ENCODE results near the gene LRRC51.
"Not testable (repeated sequence)": the region's sequence is repeated elsewhere in the genome, so short reads cannot be mapped to it uniquely, and the experiment has no call there.

Gene LRRC51

GRCh38 chr11:72138821-72139390, 58.3 kb downstream of the LRRC51 start:
- Histone ChIP-seq H3K36me3 (ENCODE audit: control insufficient read depth, insufficient read depth, low read length) (no peaks in the 10 kb centered on the region), H3K27ac (ENCODE audit: low read depth, low read length) (no peak overlapping the region), H3K4me1 (ENCODE audit: control insufficient read depth, insufficient read depth, low read length) (no peaks in the 10 kb centered on the region), H3K27me3 (ENCODE audit: control insufficient read depth, insufficient read depth, low read length) (no peaks in the 10 kb centered on the region), H3K9ac (ENCODE audit: low read length) (no peak overlapping the region), H3K4me3 (ENCODE audit: low read length) (no peak overlapping the region)

- Histone ChIP-seq H3K36me3 (ENCODE audit: control insufficient read depth, insufficient read depth, low read length) (no peaks in the 10 kb centered on the region), H3K27me3 (ENCODE audit: control insufficient read depth, insufficient read depth, low read length) (no peaks in the 10 kb centered on the region), H3K9ac (ENCODE audit: low read length) (no peak overlapping the region), H3K4me1 (ENCODE audit: control insufficient read depth, insufficient read depth, low read length) (no peaks in the 10 kb centered on the region), H3K27ac (ENCODE audit: low read depth, low read length) (no peak overlapping the region), H3K4me3 (ENCODE audit: low read length) (no peak overlapping the region)
These were observed 58.9 kb downstream of the LRRC51 start for GRCh38 chr11:72139500-72139899.

- H3K27ac ChIP-seq (ENCODE audit: low read depth, low read length) = no peak overlapping the region
- H3K4me3 ChIP-seq (ENCODE audit: low read length) = no peak overlapping the region
- H3K9ac ChIP-seq (ENCODE audit: low read length) = no peak overlapping the region
- no peaks in the 10 kb centered on the region for H3K36me3 ChIP-seq (ENCODE audit: control insufficient read depth, insufficient read depth, low read length)
- H3K27me3 ChIP-seq (ENCODE audit: control insufficient read depth, insufficient read depth, low read length) = no peaks in the 10 kb centered on the region
- no peaks in the 10 kb centered on the region for H3K4me1 ChIP-seq (ENCODE audit: control insufficient read depth, insufficient read depth, low read length)
These were observed 60.0 kb downstream of the LRRC51 start for GRCh38 chr11:72140661-72141060.

- no peaks in the 10 kb centered on the region for H3K4me1 ChIP-seq (ENCODE audit: control insufficient read depth, insufficient read depth, low read length)
- H3K9ac ChIP-seq (ENCODE audit: low read length) = no peak overlapping the region
- H3K27ac ChIP-seq (ENCODE audit: low read depth, low read length) = no peak overlapping the region
- H3K27me3 ChIP-seq (ENCODE audit: control insufficient read depth, insufficient read depth, low read length) = no peaks in the 10 kb centered on the region
- H3K4me3 ChIP-seq (ENCODE audit: low read length) = no peak overlapping the region
- H3K36me3 ChIP-seq (ENCODE audit: control insufficient read depth, insufficient read depth, low read length) = no peaks in the 10 kb centered on the region
These were observed 60.4 kb downstream of the LRRC51 start for GRCh38 chr11:72141066-72141465.

- H3K36me3 ChIP-seq (ENCODE audit: control insufficient read depth, insufficient read depth, low read length); H3K4me1 ChIP-seq (ENCODE audit: control insufficient read depth, insufficient read depth, low read length); H3K27me3 ChIP-seq (ENCODE audit: control insufficient read depth, insufficient read depth, low read length); H3K9ac ChIP-seq (ENCODE audit: low read length); H3K4me3 ChIP-seq (ENCODE audit: low read length); H3K27ac ChIP-seq (ENCODE audit: low read depth, low read length): not testable (repeated sequence)
These were observed 61.4 kb downstream of the LRRC51 start for GRCh38 chr11:72142086-72142485.

GRCh38 chr11:72142543-72142942, 61.9 kb downstream of the LRRC51 start:
- H3K4me1 ChIP-seq (ENCODE audit: control insufficient read depth, insufficient read depth, low read length); H3K27me3 ChIP-seq (ENCODE audit: control insufficient read depth, insufficient read depth, low read length); H3K27ac ChIP-seq (ENCODE audit: low read depth, low read length); H3K4me3 ChIP-seq (ENCODE audit: low read length); H3K9ac ChIP-seq (ENCODE audit: low read length); H3K36me3 ChIP-seq (ENCODE audit: control insufficient read depth, insufficient read depth, low read length): not testable (repeated sequence)

- Histone ChIP-seq H3K36me3 (ENCODE audit: control insufficient read depth, insufficient read depth, low read length) (no peaks in the 10 kb centered on the region), H3K27ac (ENCODE audit: low read depth, low read length) (no peak overlapping the region), H3K27me3 (ENCODE audit: control insufficient read depth, insufficient read depth, low read length) (no peaks in the 10 kb centered on the region), H3K4me3 (ENCODE audit: low read length) (no peak overlapping the region), H3K9ac (ENCODE audit: low read length) (no peak overlapping the region), H3K4me1 (ENCODE audit: control insufficient read depth, insufficient read depth, low read length) (no peaks in the 10 kb centered on the region)
These were observed 64.3 kb downstream of the LRRC51 start for GRCh38 chr11:72144807-72145565.
